Loucy (cell line): ENCODE data around the gene DEPDC5.

Source experiments
- H2AFZ ChIP-seq: fragments of 200-600 bp; sonication (generic); 2 replicates; pipeline ENCODE4 v1.6.0; 2016; ENCODE audit warnings: antibody characterized with exemption, mild to moderate bottlenecking, low read length, moderate library complexity
- H3F3A ChIP-seq: fragments of 200-600 bp; 2 replicates; pipeline ENCODE4 v1.6.0; 2016; ENCODE audit warnings: antibody characterized with exemption, low read depth, mild to moderate bottlenecking
- H3K27me3 ChIP-seq: fragments of 200-600 bp; sonication (generic); 2 replicates; pipeline ENCODE4 v1.6.1; 2014; ENCODE audit warnings: low read length, mild to moderate bottlenecking; ENCODE audit not compliant: insufficient read depth, poor library complexity, severe bottlenecking
- H3K36me3 ChIP-seq: fragments of 200-600 bp; sonication (generic); 2 replicates; pipeline ENCODE4 v1.6.1; 2016; ENCODE audit warnings: low read length; ENCODE audit not compliant: insufficient read depth
- H3K4me1 ChIP-seq: fragments of 200-600 bp; sonication (generic); 2 replicates; pipeline ENCODE4 v1.5.1; 2014; ENCODE audit warnings: low read length, mild to moderate bottlenecking; ENCODE audit not compliant: insufficient read depth, poor library complexity, severe bottlenecking
- H3K4me2 ChIP-seq: fragments of 200-600 bp; sonication (generic); 2 replicates; pipeline ENCODE4 v1.6.0; 2014; ENCODE audit warnings: antibody characterized with exemption, low read length, low read depth, mild to moderate bottlenecking; ENCODE audit not compliant: poor library complexity, severe bottlenecking
- H3K4me3 ChIP-seq: fragments of 200-600 bp; sonication (generic); 2 replicates; pipeline ENCODE4 v1.5.1; 2014; ENCODE audit warnings: low read length, mild to moderate bottlenecking, mixed read lengths; ENCODE audit not compliant: poor library complexity, severe bottlenecking
- H3K79me2 ChIP-seq: fragments of 200-600 bp; sonication (generic); 2 replicates; pipeline ENCODE4 v1.6.1; 2014; ENCODE audit warnings: low read length; ENCODE audit not compliant: insufficient read depth
- H3K9ac ChIP-seq: fragments of 200-600 bp; sonication (generic); 2 replicates; pipeline ENCODE4 v1.6.0; 2014; ENCODE audit warnings: mild to moderate bottlenecking, low read depth, low read length, moderate library complexity; ENCODE audit not compliant: poor library complexity, severe bottlenecking
- H3K9me2 ChIP-seq: fragments of 200-600 bp; sonication (generic); replicated peaks from 2 replicates; pipeline ENCODE4 v1.6.1; 2016; ENCODE audit warnings: low read depth, low read length, mixed read lengths
- H3K9me3 ChIP-seq: fragments of 200-600 bp; sonication (generic); 2 replicates; pipeline ENCODE4 v1.6.1; 2014; ENCODE audit warnings: mild to moderate bottlenecking, antibody characterized with exemption, low read length, low read depth; ENCODE audit not compliant: insufficient read depth
- H4K20me1 ChIP-seq: fragments of 200-600 bp; sonication (generic); 2 replicates; pipeline ENCODE4 v1.6.0; 2014; ENCODE audit warnings: antibody characterized with exemption, low read length, mild to moderate bottlenecking; ENCODE audit not compliant: insufficient read depth, poor library complexity, severe bottlenecking
- CTCF ChIP-seq: fragments of 200-600 bp; sonication (generic); conservative IDR thresholded peaks from 2 replicates; pipeline ENCODE4 v1.5.1; 2014; ENCODE audit warnings: mild to moderate bottlenecking, antibody characterized with exemption, low read length
- EZH2phosphoT487 ChIP-seq: fragments of 200-600 bp; IDR thresholded peaks from 2 replicates; pipeline ENCODE4 v1.6.1; 2018; ENCODE audit warnings: antibody characterized with exemption, mild to moderate bottlenecking, moderate library complexity, borderline replicate concordance

Gene DEPDC5

GRCh38 chr22:31833930-31834329 lies 80.1 kb downstream of the DEPDC5 start:
- Histone ChIP-seq H3K27me3 (no peaks in the 10 kb centered on the region), H3K4me2 (no peak overlapping the region), H3K4me3 (no peak overlapping the region), H4K20me1 (no peaks in the 10 kb centered on the region), H3K79me2 (no peaks in the 10 kb centered on the region), H3K4me1 (no peaks in the 10 kb centered on the region), H3K36me3 (peaks cover 60% of the 10 kb centered on the region; the same call in 1 of the 2 replicates), H3K9ac (no peak overlapping the region), H3K9me3 (no peaks in the 10 kb centered on the region), H2AFZ (no peak overlapping the region), H3F3A (no peaks in the 10 kb centered on the region), H3K9me2 (no peaks in the 10 kb centered on the region)
- TF ChIP-seq CTCF = no peak
- no peak for TF ChIP-seq EZH2phosphoT487

- Histone ChIP-seq H3K9me3 (no peaks in the 10 kb centered on the region), H3K79me2 (no peaks in the 10 kb centered on the region), H3K4me1 (no peaks in the 10 kb centered on the region), H4K20me1 (no peaks in the 10 kb centered on the region), H3K9ac (no peak overlapping the region), H3K9me2 (no peaks in the 10 kb centered on the region), H3K4me2 (no peak overlapping the region), H3F3A (no peaks in the 10 kb centered on the region), H3K4me3 (no peak overlapping the region), H3K36me3 (peaks cover 75% of the 10 kb centered on the region; the same call in 1 of the 2 replicates), H2AFZ (no peak overlapping the region), H3K27me3 (no peaks in the 10 kb centered on the region)
- TF ChIP-seq CTCF (no peak), EZH2phosphoT487 (no peak)
Measured at GRCh38 chr22:31836010-31836409, 82.2 kb downstream of the DEPDC5 start.

- Histone ChIP-seq H3K4me1 (no peaks in the 10 kb centered on the region), H3K4me2 (no peak overlapping the region), H3K4me3 (no peak overlapping the region), H2AFZ (no peak overlapping the region), H3K9me2 (no peaks in the 10 kb centered on the region), H3K9ac (no peak overlapping the region), H3F3A (no peaks in the 10 kb centered on the region), H3K36me3 (peaks cover 77% of the 10 kb centered on the region; the same call in 1 of the 2 replicates), H3K9me3 (no peaks in the 10 kb centered on the region), H3K79me2 (no peaks in the 10 kb centered on the region), H4K20me1 (no peaks in the 10 kb centered on the region), H3K27me3 (no peaks in the 10 kb centered on the region)
- no peak for TF ChIP-seq CTCF
- TF ChIP-seq EZH2phosphoT487 = no peak
Measured at GRCh38 chr22:31838917-31839316, 85.1 kb downstream of the DEPDC5 start.
